GM23248 (cell line): ENCODE measurements around the gene COL18A1.

ENCODE experiments used
- EZH2 ChIP-seq: fragments of 200-600 bp; sonication (generic); IDR thresholded peaks from 2 replicates; pipeline ENCODE4 v1.6.1; 2018; ENCODE audit warnings: antibody characterized with exemption, mild to moderate bottlenecking; ENCODE audit not compliant: insufficient read depth, poor library complexity, severe bottlenecking
- EZH2phosphoT487 ChIP-seq: fragments of 200-600 bp; sonication (generic); IDR thresholded peaks from 2 replicates; pipeline ENCODE4 v1.6.1; 2018; ENCODE audit warnings: antibody characterized with exemption, moderate library complexity, mild to moderate bottlenecking, low read depth; ENCODE audit not compliant: insufficient read depth

- TF ChIP-seq EZH2: no peak
- TF ChIP-seq EZH2phosphoT487: no peak
Measured at GRCh38 chr21:45365608-45366241, 39.2 kb upstream of the COL18A1 start.
